Mesothelial cell of epicardium (in vitro differentiated cells): ENCODE measurements around the gene SNRPA1. TPM values are rescaled to one million over a fixed set of nuclear protein-coding genes. Genes with fewer than 3 reads are reported as not detected.

ENCODE experiments used
- DNase-seq, 2 experiments: peaks; one replicate each; pipeline ENCODE4 v3.0.0; 2021; ENCODE audit warnings: low spot score in 2 of 2; ENCODE audit not compliant: unreplicated experiment in 2 of 2
- H3K27ac Mint-ChIP-seq: 2 replicates; pipeline ENCODE4 v1.8.0; 2021; ENCODE audit warnings: mixed read lengths
- H3K27me3 Mint-ChIP-seq: 2 replicates; pipeline ENCODE4 v1.8.0; 2021; ENCODE audit warnings: low read depth, mixed read lengths
- H3K36me3 Mint-ChIP-seq: 2 replicates; pipeline ENCODE4 v1.8.0; 2021; ENCODE audit warnings: mixed read lengths
- H3K4me1 Mint-ChIP-seq: 2 replicates; pipeline ENCODE4 v1.8.0; 2021; ENCODE audit warnings: mixed read lengths
- H3K4me3 Mint-ChIP-seq: 2 replicates; pipeline ENCODE4 v1.8.0; 2021; ENCODE audit warnings: mild to moderate bottlenecking, moderate library complexity, mixed read lengths
- H3K9me3 Mint-ChIP-seq: 2 replicates; pipeline ENCODE4 v1.8.0; 2021; ENCODE audit warnings: mixed read lengths
- CTCF ChIP-seq: fragments of 200-600 bp; sonication (generic); IDR thresholded peaks from one replicate; pipeline ENCODE4 v1.5.0; 2021; ENCODE audit warnings: antibody characterized with exemption; ENCODE audit not compliant: unreplicated experiment
- total RNA-seq: library from RNA; stranded (reverse); gene quantifications from 3 replicates; pipeline ENCODE4 v1.2.1, GENCODE V29; 2021

Gene SNRPA1
- total RNA-seq, 1 donor from 2014 or later, result 82.8 TPM

- DNase-seq, result no peak
- no peak for TF ChIP-seq CTCF
- no peak overlapping the region for H3K27ac Mint-ChIP-seq
- H3K36me3 Mint-ChIP-seq, result no peaks in the 10 kb centered on the region
- H3K27me3 Mint-ChIP-seq, result peaks cover 3% of the 10 kb centered on the region
- H3K4me1 Mint-ChIP-seq, result no peaks in the 10 kb centered on the region
- H3K4me3 Mint-ChIP-seq, result no peak overlapping the region
- no peaks in the 10 kb centered on the region for H3K9me3 Mint-ChIP-seq
Observed at GRCh38 chr15:101310508-101310907, 15.5 kb upstream of the SNRPA1 start.

GRCh38 chr15:101310161-101310480 is 15.1 kb upstream of the SNRPA1 start:
- Mint-ChIP-seq H3K27ac (no peak overlapping the region), H3K36me3 (no peaks in the 10 kb centered on the region), H3K27me3 (peaks cover 3% of the 10 kb centered on the region), H3K4me1 (no peaks in the 10 kb centered on the region), H3K4me3 (no peak overlapping the region), H3K9me3 (no peaks in the 10 kb centered on the region)
- no peak for DNase-seq
- TF ChIP-seq CTCF, result no peak

- no peaks in the 10 kb centered on the region for H3K36me3 Mint-ChIP-seq
- H3K4me1 Mint-ChIP-seq, result no peaks in the 10 kb centered on the region
- H3K27ac Mint-ChIP-seq, result no peak overlapping the region
- no peak for DNase-seq
- TF ChIP-seq CTCF, result no peak
- peaks cover 2% of the 10 kb centered on the region for H3K27me3 Mint-ChIP-seq
- H3K9me3 Mint-ChIP-seq, result no peaks in the 10 kb centered on the region
- H3K4me3 Mint-ChIP-seq, result no peak overlapping the region
Observed at GRCh38 chr15:101309436-101310160, 14.6 kb upstream of the SNRPA1 start.

- Mint-ChIP-seq H3K9me3 (no peaks in the 10 kb centered on the region), H3K4me1 (no peaks in the 10 kb centered on the region)
Observed at GRCh38 chr15:101308604-101309435, 13.8 kb upstream of the SNRPA1 start.

GRCh38 chr15:101307897-101308603 is 13.0 kb upstream of the SNRPA1 start:
- DNase-seq, result no peak
- Mint-ChIP-seq H3K4me3 (no peak overlapping the region), H3K4me1 (no peaks in the 10 kb centered on the region), H3K27me3 (peaks cover 2% of the 10 kb centered on the region), H3K36me3 (no peaks in the 10 kb centered on the region), H3K9me3 (no peaks in the 10 kb centered on the region), H3K27ac (no peak overlapping the region)
- no peak for TF ChIP-seq CTCF

More at GRCh38 chr15:101308604-101309435, 13.8 kb upstream of the SNRPA1 start:
- no peak overlapping the region for H3K4me3 Mint-ChIP-seq
- H3K27ac Mint-ChIP-seq, result no peak overlapping the region
- no peak for TF ChIP-seq CTCF
- no peak for DNase-seq
- no peaks in the 10 kb centered on the region for H3K36me3 Mint-ChIP-seq
- peaks cover 2% of the 10 kb centered on the region for H3K27me3 Mint-ChIP-seq
